ENCODE measurements around the gene DDO.
A peak's percentile ranks its signal among the peaks of the same experiment; 100 is the strongest.

DDO gene

GRCh38 chr6:110419028-110419739, 3.8 kb upstream of the DDO start:
- DNase-seq: no peak

- no peak for DNase-seq
These were observed 3.2 kb upstream of the DDO start for GRCh38 chr6:110418594-110418993.

GRCh38 chr6:110414669-110415068, 706 bp downstream of the DDO start:
- DNase-seq: no peak

- DNase-seq: no peak
These were observed 3.0 kb downstream of the DDO start for GRCh38 chr6:110412360-110412759.

- DNase-seq: no peak
These were observed 4.9 kb downstream of the DDO start for GRCh38 chr6:110410511-110410910.

- DNase-seq: no peak
These were observed 5.6 kb downstream of the DDO start for GRCh38 chr6:110409794-110410193.

GRCh38 chr6:110408901-110409300, 6.5 kb downstream of the DDO start:
- no peak for DNase-seq

- no peak for DNase-seq
These were observed 10.8 kb downstream of the DDO start for GRCh38 chr6:110404607-110405006.

- no peak for DNase-seq
These were observed 13.7 kb downstream of the DDO start for GRCh38 chr6:110401585-110402176.

GRCh38 chr6:110400208-110400607, 15.2 kb downstream of the DDO start:
- no peak for DNase-seq

GRCh38 chr6:110399219-110400071, 15.9 kb downstream of the DDO start:
- no peak for DNase-seq

- DNase-seq: peak in 1 of 2 experiments; percentile 12
These were observed 16.6 kb downstream of the DDO start for GRCh38 chr6:110398778-110399177.

- DNase-seq: no peak
These were observed 20.2 kb downstream of the DDO start for GRCh38 chr6:110395221-110395620.

- no peak for DNase-seq
These were observed 21.0 kb downstream of the DDO start for GRCh38 chr6:110394409-110394808.

- DNase-seq: no peak
These were observed 22.6 kb downstream of the DDO start for GRCh38 chr6:110392727-110393126.

GRCh38 chr6:110390404-110390803, 25.0 kb downstream of the DDO start:
- no peak for DNase-seq

- DNase-seq: no peak
These were observed 25.5 kb downstream of the DDO start for GRCh38 chr6:110389689-110390382.

GRCh38 chr6:110387986-110388385, 27.4 kb downstream of the DDO start:
- no peak for DNase-seq

- DNase-seq: no peak
These were observed 29.9 kb downstream of the DDO start for GRCh38 chr6:110385458-110385863.

- no peak for DNase-seq
These were observed 36.8 kb downstream of the DDO start for GRCh38 chr6:110378552-110378951.

- no peak for DNase-seq
These were observed 46.3 kb downstream of the DDO start for GRCh38 chr6:110369066-110369465.

- no peak for DNase-seq
These were observed 47.1 kb downstream of the DDO start for GRCh38 chr6:110368284-110368683.

GRCh38 chr6:110367825-110368224, 47.5 kb downstream of the DDO start:
- no peak for DNase-seq

Data from AML-193 (cell line).